ENCODE results near the gene FOXA3. TPM values are rescaled to one million over a fixed set of nuclear protein-coding genes. Genes with fewer than 3 reads are reported as not detected.

FOXA3 gene
- total and polyA plus RNA-seq, 2 donors (not counting 3 experiments of a cell fraction or from before 2014, with no cell fraction given): 0.06 TPM; not detected in 1

GRCh38 chr19:45902651-45903625 lies 38.8 kb downstream of the FOXA3 start:
- dilution Hi-C loops (cut with MboI; ENCODE audit: extremely low pct_ligation_motif_present, low sequenced_read_pairs): no loop called here
- intact Hi-C loops (cut with micrococcal nuclease): loop anchor here (1.0 to 2.0 kb wide), 2 partner anchors 17 to 92 kb away; partner anchors contain the start of genes CCDC61 and IRF2BP1
- TF ChIP-seq FOS (IDR thresholded peaks at IDR 0.05; ENCODE audit: borderline replicate concordance, insufficient read depth, low read length): no peak
- peak; percentile 94 for TF ChIP-seq POLR2A (IDR thresholded peaks at IDR 0.05; ENCODE audit: low read depth, low read length)
- peak; percentile 83 for TF ChIP-seq POLR2AphosphoS5 (IDR thresholded peaks at IDR 0.05; ENCODE audit: insufficient read depth, low read depth, low read length)
- H3K27me3 ChIP-seq (ENCODE audit: control insufficient read depth in 2 of 2, insufficient read depth in 2 of 2, low read length in 2 of 2): no peaks in the 10 kb centered on the region
- no peaks in the 10 kb centered on the region for H3K9me1 ChIP-seq (replicated peaks; ENCODE audit: control insufficient read depth, extremely low read depth, insufficient read depth, low read length)
- DNase-seq (ENCODE audit: low read depth, low spot score): peak; percentile 99
- no peaks in the 10 kb centered on the region for H3K79me2 ChIP-seq (ENCODE audit: control insufficient read depth, insufficient read depth, low read length)
- peak; percentile 99 for FAIRE-seq
- ChIA-PET CTCF (interaction anchor here (0.9 to 2.1 kb wide), 15 partner anchors 9 to 133 kb away, joined by 3 to 9 read pairs (median 4); partner anchors contain the start of genes CCDC61, FOXA3 and NANOS2), POLR2A (interaction anchor here (0.5 to 1.2 kb wide), 4 partner anchors 11 to 379 kb away, joined by 3 to 6 read pairs (median 4); partner anchors contain the start of genes CCDC61 and IRF2BP1)
- H4K20me1 ChIP-seq (replicated peaks; ENCODE audit: control insufficient read depth, extremely low read depth, insufficient read depth, low read length): no peaks in the 10 kb centered on the region
- H3K4me3 ChIP-seq (replicated peaks in 1 of 3; ENCODE audit: insufficient read depth in 1 of 3, low read depth in 1 of 3, low read length in 3 of 3): peak overlapping the region; percentile 4 to 55 (median 36)
- H3K27ac ChIP-seq (ENCODE audit: insufficient read depth, low read depth, low read length): no peak overlapping the region
- TSS peak; percentile 36 for BruUV-seq (replicated peaks)
- peaks cover 7% of the 10 kb centered on the region for H3K4me1 ChIP-seq (ENCODE audit: control insufficient read depth, extremely low read depth, insufficient read depth, low read length)
- peak overlapping the region; percentile 58 for H3K4me2 ChIP-seq (ENCODE audit: insufficient read depth, low read length)
- H3K9me3 ChIP-seq (replicated peaks; ENCODE audit: control insufficient read depth, insufficient read depth, low read length): no peaks in the 10 kb centered on the region
- H3K36me3 ChIP-seq (ENCODE audit: control insufficient read depth in 2 of 2, extremely low read depth in 1 of 2, insufficient read depth in 2 of 2, low read length in 2 of 2): no peaks in the 10 kb centered on the region
- peak overlapping the region; percentile 95 for H2AFZ ChIP-seq (ENCODE audit: low read depth, low read length)
- peak overlapping the region; percentile 25 for H3K9ac ChIP-seq (replicated peaks; ENCODE audit: extremely low read depth, insufficient read depth, low read length)

GRCh38 chr19:45905011-45905410 lies 40.9 kb downstream of the FOXA3 start:
- CTCF ChIA-PET: no interaction called here
- BruUV-seq (replicated peaks): no TSS peak
- Histone ChIP-seq H3K4me1 (ENCODE audit: control insufficient read depth, extremely low read depth, insufficient read depth, low read length) (peaks cover 7% of the 10 kb centered on the region), H3K9me1 (replicated peaks; ENCODE audit: control insufficient read depth, extremely low read depth, insufficient read depth, low read length) (no peaks in the 10 kb centered on the region), H3K79me2 (ENCODE audit: control insufficient read depth, insufficient read depth, low read length) (no peaks in the 10 kb centered on the region), H3K9ac (replicated peaks; ENCODE audit: extremely low read depth, insufficient read depth, low read length) (no peak overlapping the region), H3K27me3 (ENCODE audit: control insufficient read depth in 2 of 2, insufficient read depth in 2 of 2, low read length in 2 of 2) (no peaks in the 10 kb centered on the region), H2AFZ (ENCODE audit: low read depth, low read length) (no peak overlapping the region), H3K4me2 (ENCODE audit: insufficient read depth, low read length) (no peak overlapping the region), H4K20me1 (replicated peaks; ENCODE audit: control insufficient read depth, extremely low read depth, insufficient read depth, low read length) (no peaks in the 10 kb centered on the region), H3K4me3 (replicated peaks in 1 of 3; ENCODE audit: insufficient read depth in 1 of 3, low read depth in 1 of 3, low read length in 3 of 3) (no peak overlapping the region), H3K27ac (ENCODE audit: insufficient read depth, low read depth, low read length) (no peak overlapping the region), H3K9me3 (replicated peaks; ENCODE audit: control insufficient read depth, insufficient read depth, low read length) (no peaks in the 10 kb centered on the region), H3K36me3 (ENCODE audit: control insufficient read depth in 2 of 2, extremely low read depth in 1 of 2, insufficient read depth in 2 of 2, low read length in 2 of 2) (no peaks in the 10 kb centered on the region)
- POLR2A ChIA-PET: no interaction called here
- FAIRE-seq (no peak), DNase-seq (ENCODE audit: low read depth, low spot score) (no peak)
- intact Hi-C loops (cut with micrococcal nuclease): no loop called here
- dilution Hi-C loops (cut with MboI; ENCODE audit: extremely low pct_ligation_motif_present, low sequenced_read_pairs): no loop called here
- TF ChIP-seq MAX (IDR thresholded peaks at IDR 0.05; ENCODE audit: insufficient read depth, insufficient read length) (no peak), MYC (IDR thresholded peaks at IDR 0.05; ENCODE audit: low read depth, low read length) (no peak), JUN (IDR thresholded peaks at IDR 0.05; ENCODE audit: borderline replicate concordance, insufficient read depth, insufficient read length, low read depth) (no peak), CTCF (IDR thresholded peaks at IDR 0.05; ENCODE audit: extremely low read depth in 1 of 2, insufficient read depth in 1 of 2, low read depth in 1 of 2, low read length in 2 of 2) (no peak), FOS (IDR thresholded peaks at IDR 0.05; ENCODE audit: borderline replicate concordance, insufficient read depth, low read length) (no peak), GATA2 (IDR thresholded peaks at IDR 0.05; ENCODE audit: insufficient read depth, insufficient read length, low read depth, low read length) (no peak), POLR2AphosphoS5 (IDR thresholded peaks at IDR 0.05; ENCODE audit: insufficient read depth, low read depth, low read length) (no peak), POLR2A (IDR thresholded peaks at IDR 0.05; ENCODE audit: low read depth, low read length) (no peak), EZH2 (IDR thresholded peaks at IDR 0.05; ENCODE audit: borderline replicate concordance, low read depth, low read length, severe bottlenecking) (no peak)
